H9 (cell line): Measurements from ENCODE around the gene DMD. TPM values are rescaled to one million over a fixed set of nuclear protein-coding genes. Genes with fewer than 3 reads are reported as not detected.

Experiments
- DNase-seq: peaks from one replicate; pipeline ENCODE4 v3.0.0-alpha.2; 2017
- H2AFZ ChIP-seq: one replicate; pipeline ENCODE4 v1.6.1; 2013; ENCODE audit warnings: mild to moderate bottlenecking, low read length, control low read depth, moderate library complexity
- H2AK5ac ChIP-seq: 2 replicates; pipeline ENCODE4 v1.6.1; 2013; ENCODE audit warnings: low read length, control low read depth, mixed read lengths; ENCODE audit not compliant: insufficient read length
- H2BK120ac ChIP-seq: one replicate; pipeline ENCODE4 v1.6.1; 2013; ENCODE audit warnings: low read depth, mild to moderate bottlenecking, low read length, control low read depth, inconsistent platforms; ENCODE audit not compliant: poor library complexity, severe bottlenecking
- H2BK12ac ChIP-seq: 2 replicates; pipeline ENCODE4 v1.6.1; 2013; ENCODE audit warnings: low read length, control low read depth, mixed read lengths, low read depth; ENCODE audit not compliant: insufficient read length
- H2BK15ac ChIP-seq: 2 replicates; pipeline ENCODE4 v1.6.1; 2013; ENCODE audit warnings: low read depth, low read length, control low read depth
- H2BK20ac ChIP-seq: one replicate; pipeline ENCODE4 v1.6.1; 2013; ENCODE audit warnings: low read depth, mild to moderate bottlenecking, low read length, control low read depth, inconsistent platforms; ENCODE audit not compliant: poor library complexity, severe bottlenecking
- H2BK5ac ChIP-seq: 2 replicates; pipeline ENCODE4 v1.6.1; 2013; ENCODE audit warnings: low read length, control low read depth, mixed read lengths; ENCODE audit not compliant: insufficient read length
- H3K14ac ChIP-seq: 2 replicates; pipeline ENCODE4 v1.6.1; 2013; ENCODE audit warnings: low read length, control low read depth; ENCODE audit not compliant: insufficient read depth
- H3K18ac ChIP-seq: 2 replicates; pipeline ENCODE4 v1.6.1; 2013; ENCODE audit warnings: low read depth, mild to moderate bottlenecking, mixed read lengths, low read length, control low read depth; ENCODE audit not compliant: insufficient read length
- H3K23ac ChIP-seq: 2 replicates; pipeline ENCODE4 v1.6.1; 2013; ENCODE audit warnings: low read length, control low read depth, mixed read lengths, low read depth; ENCODE audit not compliant: insufficient read length
- H3K23me2 ChIP-seq: 2 replicates; pipeline ENCODE4 v1.6.1; 2013; ENCODE audit warnings: low read depth, mild to moderate bottlenecking, mixed read lengths, low read length, control low read depth; ENCODE audit not compliant: insufficient read length, poor library complexity, severe bottlenecking
- H3K27ac ChIP-seq: 2 replicates; pipeline ENCODE4 v1.5.1; 2013; ENCODE audit warnings: low read length, control low read depth, mixed read lengths, low read depth; ENCODE audit not compliant: insufficient read length
- H3K27me3 ChIP-seq: 2 replicates; pipeline ENCODE4 v1.6.1; 2013; ENCODE audit warnings: low read length, control low read depth, inconsistent platforms; ENCODE audit not compliant: insufficient read depth
- H3K4ac ChIP-seq: 2 replicates; pipeline ENCODE4 v1.6.1; 2013; ENCODE audit warnings: low read depth, mild to moderate bottlenecking, control low read depth, inconsistent platforms, low read length, moderate library complexity
- H3K4me1 ChIP-seq: 2 replicates; pipeline ENCODE4 v1.6.1; 2013; ENCODE audit warnings: low read length, control low read depth, inconsistent platforms; ENCODE audit not compliant: insufficient read depth
- H3K4me2 ChIP-seq: 2 replicates; pipeline ENCODE4 v1.6.1; 2013; ENCODE audit warnings: low read length, control low read depth, mixed read lengths; ENCODE audit not compliant: insufficient read length, insufficient read depth
- H3K56ac ChIP-seq: 2 replicates; pipeline ENCODE4 v1.6.1; 2013; ENCODE audit warnings: low read depth, mild to moderate bottlenecking, mixed read lengths, low read length, control low read depth; ENCODE audit not compliant: insufficient read length
- H3K79me1 ChIP-seq: 2 replicates; pipeline ENCODE4 v1.6.1; 2013; ENCODE audit warnings: low read depth, mild to moderate bottlenecking, moderate library complexity, low read length, control low read depth, inconsistent platforms; ENCODE audit not compliant: insufficient read depth, poor library complexity, severe bottlenecking
- H3K79me2 ChIP-seq: 2 replicates; pipeline ENCODE4 v1.6.1; 2013; ENCODE audit warnings: low read length, control low read depth, inconsistent platforms; ENCODE audit not compliant: insufficient read depth
- H3K9ac ChIP-seq: 2 replicates; pipeline ENCODE4 v1.6.1; 2013; ENCODE audit warnings: low read length, control low read depth, mixed read lengths; ENCODE audit not compliant: insufficient read length; ENCODE audit errors: extremely low read depth
- H3K9me3 ChIP-seq: one replicate; pipeline ENCODE4 v1.6.1; 2013; ENCODE audit warnings: low read depth, low read length, inconsistent platforms; ENCODE audit not compliant: control insufficient read depth
- H3T11ph ChIP-seq: one replicate; pipeline ENCODE4 v1.6.1; 2013; ENCODE audit warnings: mild to moderate bottlenecking, low read length, control low read depth, inconsistent platforms
- H4K20me1 ChIP-seq: one replicate; pipeline ENCODE4 v1.6.1; 2013; ENCODE audit not compliant: control insufficient read depth, insufficient read length, insufficient read depth
- H4K5ac ChIP-seq: 2 replicates; pipeline ENCODE4 v1.6.1; 2013; ENCODE audit warnings: low read depth, mild to moderate bottlenecking, mixed read lengths, low read length, control low read depth; ENCODE audit not compliant: insufficient read length
- H4K8ac ChIP-seq: replicated peaks from 2 replicates; pipeline ENCODE4 v1.6.1; 2013; ENCODE audit warnings: low read length, control low read depth, mixed read lengths, low read depth; ENCODE audit not compliant: insufficient read length
- H4K91ac ChIP-seq: 2 replicates; pipeline ENCODE4 v1.6.1; 2013; ENCODE audit warnings: low read depth, mild to moderate bottlenecking, moderate library complexity, mixed read lengths, low read length, control low read depth; ENCODE audit not compliant: insufficient read length
- H3K27ac Mint-ChIP-seq, 3 experiments: 2 replicates in 2 of 3; 3 replicates in 1 of 3; pipeline ENCODE4 v1.8.0; 2020 to 2021; ENCODE audit warnings: mixed read lengths in 3 of 3, mild to moderate bottlenecking in 1 of 3, moderate library complexity in 1 of 3
- H3K27me3 Mint-ChIP-seq: 2 replicates; pipeline ENCODE4 v1.8.0; 2021; ENCODE audit warnings: low read depth, mild to moderate bottlenecking, moderate library complexity, mixed read lengths
- H3K36me3 Mint-ChIP-seq, 3 experiments: 2 replicates in 2 of 3; 3 replicates in 1 of 3; pipeline ENCODE4 v1.8.0; 2020 to 2021; ENCODE audit warnings: low read depth in 3 of 3, mixed read lengths in 3 of 3; ENCODE audit not compliant: insufficient read depth in 1 of 3
- H3K4me1 Mint-ChIP-seq, 2 experiments: 2 replicates each; pipeline ENCODE4 v1.8.0; 2020; ENCODE audit warnings: mixed read lengths in 2 of 2
- H3K4me3 Mint-ChIP-seq, 2 experiments: 2 replicates in 1 of 2; 3 replicates in 1 of 2; pipeline ENCODE4 v1.8.0; 2020 to 2021; ENCODE audit warnings: mild to moderate bottlenecking in 2 of 2, mixed read lengths in 2 of 2, moderate library complexity in 1 of 2
- H3K9me3 Mint-ChIP-seq, 2 experiments: 2 replicates in 1 of 2; 3 replicates in 1 of 2; pipeline ENCODE4 v1.8.0; 2020; ENCODE audit warnings: mild to moderate bottlenecking in 2 of 2, mixed read lengths in 2 of 2, moderate library complexity in 1 of 2
- CTCF ChIP-seq: fragments of 200-600 bp; sonication (generic); conservative IDR thresholded peaks from 3 replicates; pipeline ENCODE4 v1.8.0; 2021; ENCODE audit warnings: antibody characterized with exemption, mild to moderate bottlenecking
- WGBS: extraction: QIAGEN DNeasy Blood & Tissue Kit; methylation state at CpG from one replicate; pipeline ENCODE4 v1.1.7; 2013; ENCODE audit warnings: missing lambda C conversion rate, low lambda C conversion rate, mixed read lengths; ENCODE audit not compliant: insufficient read length; ENCODE audit errors: extremely low coverage; 5-methylcytosine and 5-hydroxymethylcytosine counted together
- total RNA-seq: library from RNA; stranded (reverse); gene quantifications from 2 replicates; pipeline ENCODE4 v1.2.1, GENCODE V29; 2021

Gene DMD
- total RNA-seq, 1 experiment from 2014 or later: 3.8 TPM

- Mint-ChIP-seq H3K9me3 (peaks cover 43 to 58% of the 10 kb centered on the region in 2 experiments), H3K27me3 (no peaks in the 10 kb centered on the region), H3K27ac (no peak overlapping the region), H3K4me3 (no peak overlapping the region), H3K36me3 (peaks cover 4 to 7% (median 4%) of the 10 kb centered on the region in 3 experiments; a peak in 2 of 7 replicates), H3K4me1 (peaks cover 0 to 11% of the 10 kb centered on the region in 2 experiments; a peak in 2 of 4 replicates)
- TF ChIP-seq CTCF: no peak
- Histone ChIP-seq H3K4me2 (no peak overlapping the region), H2BK5ac (no peak overlapping the region), H2BK15ac (no peak overlapping the region), H3K4me1 (no peaks in the 10 kb centered on the region), H3K14ac (no peak overlapping the region), H3K18ac (no peak overlapping the region), H2AK5ac (no peak overlapping the region), H3T11ph (no peak overlapping the region), H2AFZ (no peak overlapping the region), H4K91ac (no peak overlapping the region), H3K79me1 (no peaks in the 10 kb centered on the region), H2BK12ac (no peak overlapping the region), H3K9me3 (no peaks in the 10 kb centered on the region), H3K23ac (no peak overlapping the region), H2BK20ac (no peak overlapping the region), H4K20me1 (no peaks in the 10 kb centered on the region), H3K27me3 (no peaks in the 10 kb centered on the region), H4K5ac (no peak overlapping the region), H2BK120ac (no peak overlapping the region), H3K27ac (no peak overlapping the region), H3K79me2 (no peaks in the 10 kb centered on the region), H3K23me2 (no peaks in the 10 kb centered on the region), H4K8ac (no peak overlapping the region), H3K4ac (no peak overlapping the region), H3K9ac (no peak overlapping the region), H3K56ac (no peak overlapping the region)
- no CpG with 5 or more reads among the region's 2 CpGs for WGBS
- DNase-seq: no peak
Observed at GRCh38 chrX:31807165-31807564, 1404.2 kb downstream of the DMD start.
